Fibroblast of lung (primary cell): ENCODE data around the gene DCBLD2.

Experiments used
- CTCF ChIP-seq, 2 donors: IDR thresholded peaks in 1 of 2; conservative IDR thresholded peaks in 1 of 2; 1 replicate in 1 of 2; 2 replicates in 1 of 2; pipeline ENCODE4 v1.5.1; 2011 to 2012; ENCODE audit warnings: low read length in 2 of 2, control low read depth in 1 of 2, inconsistent platforms in 1 of 2, low read depth in 1 of 2, mild to moderate bottlenecking in 1 of 2
- EZH2 ChIP-seq: IDR thresholded peaks from 2 replicates; pipeline ENCODE4 v1.5.1; 2012; ENCODE audit warnings: low read length, control low read depth, mild to moderate bottlenecking; ENCODE audit errors: missing control alignments

- TF ChIP-seq CTCF (conservative IDR thresholded peaks at IDR 0.05 in 1 of 2, IDR thresholded peaks at IDR 0.05 in 1 of 2; ENCODE audit: low read depth in 1 of 2, low read length in 2 of 2) (no peak), EZH2 (no peak)
Observed at GRCh38 chr3:98893740-98894139, 7.8 kb downstream of the DCBLD2 start.
